GM06990 (cell line): ENCODE measurements around the gene POLR2I.
"Not testable (repeated sequence)": the region's sequence is repeated elsewhere in the genome, so short reads cannot be mapped to it uniquely, and the experiment has no call there.

ENCODE experiments used
- DNase-seq: peaks from one replicate; pipeline ENCODE4 v3.0.0-alpha.2; 2011; ENCODE audit not compliant: insufficient read length; ENCODE audit errors: extremely low read depth
- H3K27me3 ChIP-seq: replicated peaks from 2 replicates; pipeline ENCODE4 v1.6.0; 2011; ENCODE audit warnings: low read length; ENCODE audit not compliant: control insufficient read depth, insufficient read depth
- H3K36me3 ChIP-seq: 2 replicates; pipeline ENCODE4 v1.5.1; 2011; ENCODE audit warnings: low read length; ENCODE audit not compliant: control insufficient read depth, insufficient read depth
- H3K4me3 ChIP-seq: replicated peaks from 2 replicates; pipeline ENCODE4 v1.5.1; 2011; ENCODE audit warnings: low read depth, mild to moderate bottlenecking, control low read depth, low read length
- CTCF ChIP-seq: IDR thresholded peaks from 2 replicates; pipeline ENCODE4 v1.5.1; 2011; ENCODE audit warnings: low read length, control low read depth, mild to moderate bottlenecking, inconsistent platforms; ENCODE audit not compliant: insufficient read depth, poor library complexity, severe bottlenecking

The POLR2I gene

GRCh38 chr19:36073121-36073876 lies 41.4 kb downstream of the POLR2I start:
- Histone ChIP-seq H3K27me3 (no peaks in the 10 kb centered on the region), H3K4me3 (no peak overlapping the region), H3K36me3 (peaks cover 7% of the 10 kb centered on the region)
- no peak for TF ChIP-seq CTCF
- no peak for DNase-seq

- TF ChIP-seq CTCF = no peak
- Histone ChIP-seq H3K27me3 (no peaks in the 10 kb centered on the region), H3K36me3 (peaks cover 12% of the 10 kb centered on the region), H3K4me3 (no peak overlapping the region)
- DNase-seq = no peak
Measured at GRCh38 chr19:36072081-36072480, 42.6 kb downstream of the POLR2I start.

GRCh38 chr19:36068810-36069499 lies 45.7 kb downstream of the POLR2I start:
- H3K4me3 ChIP-seq, H3K27me3 ChIP-seq, DNase-seq: not testable (repeated sequence)
- H3K36me3 ChIP-seq = peaks cover 25% of the 10 kb centered on the region

GRCh38 chr19:36067681-36068080 lies 47.0 kb downstream of the POLR2I start:
- Histone ChIP-seq H3K4me3 (no peak overlapping the region), H3K36me3 (peaks cover 29% of the 10 kb centered on the region), H3K27me3 (no peaks in the 10 kb centered on the region)
- no peak for TF ChIP-seq CTCF
- DNase-seq = no peak

- Histone ChIP-seq H3K4me3 (no peak overlapping the region), H3K27me3 (no peaks in the 10 kb centered on the region), H3K36me3 (peaks cover 30% of the 10 kb centered on the region)
- DNase-seq = no peak
- TF ChIP-seq CTCF = no peak
Measured at GRCh38 chr19:36064826-36065225, 49.8 kb downstream of the POLR2I start.
